A549 (cell line): Measurements from ENCODE around the gene SDHAF2.

Source experiments
- BCL3 ChIP-seq: fragments of >200 bp; sonication (Bioruptor Twin); formaldehyde crosslinking; IDR thresholded peaks from 3 replicates; pipeline ENCODE4 v1.6.1; 2016
- CBX8 ChIP-seq: fragments of 200-600 bp; sonication (generic); IDR thresholded peaks from 2 replicates; pipeline ENCODE4 v1.6.1; 2016
- CTCF ChIP-seq: fragments of >200 bp; sonication (Bioruptor Twin); formaldehyde crosslinking; IDR thresholded peaks from 3 replicates; pipeline ENCODE4 v1.5.1; 2016
- EP300 ChIP-seq, 2 experiments: fragments of >200 bp; sonication (Bioruptor Twin); formaldehyde crosslinking; IDR thresholded peaks; 2 replicates in 1 of 2; 3 replicates in 1 of 2; pipeline ENCODE4 v1.6.1; 2016 to 2017
- HDAC2 ChIP-seq: fragments of 200-600 bp; sonication (generic); IDR thresholded peaks from 2 replicates; pipeline ENCODE4 v1.6.1; 2016
- HOXA7 ChIP-seq: fragments of 250-450 bp; sonication (Bioruptor Pico); IDR thresholded peaks from 2 replicates; pipeline ENCODE4 v1.5.0; 2020; ENCODE audit warnings: mild to moderate bottlenecking, moderate library complexity
- MAX ChIP-seq: IDR thresholded peaks from 2 replicates; pipeline ENCODE4 v1.6.1; 2012
- MYC ChIP-seq: IDR thresholded peaks from 2 replicates; pipeline ENCODE4 v1.6.1; 2012; ENCODE audit warnings: mild to moderate bottlenecking, inconsistent platforms, low read length, improper control_type of control experiment, borderline replicate concordance
- POLR2A ChIP-seq: IDR thresholded peaks from 2 replicates; pipeline ENCODE4 v1.6.1; 2012; ENCODE audit warnings: mild to moderate bottlenecking, low read length
- POLR2AphosphoS2 ChIP-seq: conservative IDR thresholded peaks from 2 replicates; pipeline ENCODE4 v1.6.1; 2012; ENCODE audit warnings: low read length, improper control_type of control experiment, inconsistent platforms
- SMC3 ChIP-seq: fragments of >200 bp; sonication (Bioruptor Twin); formaldehyde crosslinking; IDR thresholded peaks from 3 replicates; pipeline ENCODE4 v1.6.1; 2018; ENCODE audit warnings: inconsistent platforms
- ZFP36 ChIP-seq: fragments of 450-650 bp; IDR thresholded peaks from 2 replicates; pipeline ENCODE4 v1.6.1; 2014; ENCODE audit warnings: borderline replicate concordance; ENCODE audit not compliant: partially characterized antibody

- no peak for TF ChIP-seq POLR2AphosphoS2
- no peak for TF ChIP-seq CTCF
- TF ChIP-seq SMC3: no peak
- TF ChIP-seq EP300 (IDR thresholded peaks at IDR 0.05): no peak
- TF ChIP-seq HDAC2: no peak
- TF ChIP-seq MAX: no peak
- no peak for TF ChIP-seq POLR2A
- TF ChIP-seq HOXA7: no peak
- no peak for TF ChIP-seq BCL3
- no peak for TF ChIP-seq ZFP36
- TF ChIP-seq MYC: no peak
- TF ChIP-seq CBX8: no peak
Measured at GRCh38 chr11:61411589-61411988, 18.3 kb upstream of the SDHAF2 start.
